KBM-7 (cell line): Measurements from ENCODE around the gene COP1.
A peak's percentile ranks its signal among the peaks of the same experiment; 100 is the strongest.
"Not testable (repeated sequence)": the region's sequence is repeated elsewhere in the genome, so short reads cannot be mapped to it uniquely, and the experiment has no call there.

Experiments used
- DNase-seq: peaks from one replicate; pipeline ENCODE4 v3.0.0-alpha.2; 2015
- in situ Hi-C: fragments of 300-500 bp; cut with MboI; formaldehyde crosslinking; loops from 2 replicates; pipeline ENCODE4 v1.14.3; 2020; ENCODE audit warnings: low sequenced_read_pairs, low pct_unique_long_range_greater_than_20kb, mixed read lengths

COP1 gene

GRCh38 chr1:176144526-176144925, 62.6 kb downstream of the COP1 start:
- DNase-seq = no peak

GRCh38 chr1:176142973-176143372, 64.1 kb downstream of the COP1 start:
- in situ Hi-C loops = no loop called here
- no peak for DNase-seq

More at GRCh38 chr1:176144526-176144925, 62.6 kb downstream of the COP1 start:
- in situ Hi-C loops = no loop called here

GRCh38 chr1:176141449-176141848, 65.6 kb downstream of the COP1 start:
- DNase-seq = no peak
- in situ Hi-C loops = no loop called here

- in situ Hi-C loops = no loop called here
- no peak for DNase-seq
Observed at GRCh38 chr1:176136891-176137290, 70.2 kb downstream of the COP1 start.

- in situ Hi-C loops = no loop called here
- DNase-seq = no peak
Observed at GRCh38 chr1:176134666-176135065, 72.4 kb downstream of the COP1 start.

GRCh38 chr1:176122282-176122681, 84.8 kb downstream of the COP1 start:
- in situ Hi-C loops = no loop called here
- no peak for DNase-seq

GRCh38 chr1:176119549-176119948, 87.5 kb downstream of the COP1 start:
- no peak for DNase-seq
- in situ Hi-C loops = no loop called here

GRCh38 chr1:176118985-176119384, 88.1 kb downstream of the COP1 start:
- in situ Hi-C loops = no loop called here
- DNase-seq = no peak

GRCh38 chr1:176111835-176112234, 95.3 kb downstream of the COP1 start:
- in situ Hi-C loops = no loop called here
- DNase-seq = no peak

- in situ Hi-C loops = no loop called here
Observed at GRCh38 chr1:176110203-176110602, 96.9 kb downstream of the COP1 start.

GRCh38 chr1:176102768-176103350, 104.2 kb downstream of the COP1 start:
- in situ Hi-C loops = no loop called here
- no peak for DNase-seq

More at GRCh38 chr1:176110203-176110602, 96.9 kb downstream of the COP1 start:
- no peak for DNase-seq

GRCh38 chr1:176101951-176102642, 105.0 kb downstream of the COP1 start:
- DNase-seq = peak; percentile 15
- in situ Hi-C loops = no loop called here

- in situ Hi-C loops = no loop called here
- DNase-seq = no peak
Observed at GRCh38 chr1:176098560-176098959, 108.5 kb downstream of the COP1 start.

- in situ Hi-C loops = no loop called here
- no peak for DNase-seq
Observed at GRCh38 chr1:176096015-176096414, 111.1 kb downstream of the COP1 start.

- in situ Hi-C loops = no loop called here
- no peak for DNase-seq
Observed at GRCh38 chr1:176090766-176091165, 116.3 kb downstream of the COP1 start.

GRCh38 chr1:176087746-176088145, 119.3 kb downstream of the COP1 start:
- in situ Hi-C loops, DNase-seq: not testable (repeated sequence)

- DNase-seq = peak; percentile 62
- in situ Hi-C loops = loop anchor here (25.0 kb wide), 1 partner anchor 711 kb away; no protein-coding TSS in a partner anchor
Observed at GRCh38 chr1:176073524-176074157, 133.4 kb downstream of the COP1 start.

- in situ Hi-C loops = loop anchor here (25.0 kb wide), 1 partner anchor 707 kb away; no protein-coding TSS in a partner anchor
- DNase-seq = no peak
Observed at GRCh38 chr1:176068901-176069300, 138.2 kb downstream of the COP1 start.

- in situ Hi-C loops = loop anchor here (25.0 kb wide), 1 partner anchor 706 kb away; no protein-coding TSS in a partner anchor
- DNase-seq = no peak
Observed at GRCh38 chr1:176068256-176068655, 138.8 kb downstream of the COP1 start.

- in situ Hi-C loops = loop anchor here (25.0 kb wide), 1 partner anchor 704 kb away; no protein-coding TSS in a partner anchor
- DNase-seq = no peak
Observed at GRCh38 chr1:176066709-176067108, 140.4 kb downstream of the COP1 start.
